Calu3 (cell line): ENCODE data around the gene MPZL2. TPM values are rescaled to one million over a fixed set of nuclear protein-coding genes. Genes with fewer than 3 reads are reported as not detected.

Source experiments
- BruUV-seq: library from RNA; stranded (reverse); fragments of 400-500 nt; replicated peaks from 2 replicates; lab custom pipeline; 2021; lab: Mats Ljungman, UMichigan
- CTCF ChIA-PET: fragments of 300-600 bp; sonication (Branson Sonifier 250); formaldehyde crosslinking; loops from one replicate; lab custom pipeline; 2022; ENCODE audit warnings: antibody characterized with exemption; lab: Charles Lee
- DNase-seq: peaks from one replicate; pipeline ENCODE4 v3.0.0; 2022
- H3K27ac Mint-ChIP-seq: one replicate; pipeline ENCODE4 v1.8.0; 2022; ENCODE audit warnings: mixed read lengths; ENCODE audit not compliant: unreplicated experiment
- H3K27me3 Mint-ChIP-seq: one replicate; pipeline ENCODE4 v1.8.0; 2022; ENCODE audit warnings: mixed read lengths; ENCODE audit not compliant: unreplicated experiment
- H3K36me3 Mint-ChIP-seq: one replicate; pipeline ENCODE4 v1.8.0; 2022; ENCODE audit warnings: mild to moderate bottlenecking, moderate library complexity, mixed read lengths; ENCODE audit not compliant: insufficient read depth, unreplicated experiment
- H3K4me1 Mint-ChIP-seq: one replicate; pipeline ENCODE4 v1.8.0; 2022; ENCODE audit warnings: mild to moderate bottlenecking, low read depth, mixed read lengths; ENCODE audit not compliant: unreplicated experiment
- H3K4me3 Mint-ChIP-seq: one replicate; pipeline ENCODE4 v1.8.0; 2022; ENCODE audit warnings: mild to moderate bottlenecking, low read depth, moderate library complexity, mixed read lengths; ENCODE audit not compliant: unreplicated experiment
- H3K9me3 Mint-ChIP-seq: one replicate; pipeline ENCODE4 v1.8.0; 2022; ENCODE audit warnings: low read depth, mixed read lengths; ENCODE audit not compliant: unreplicated experiment
- CTCF ChIP-seq: fragments of 200-600 bp; IDR thresholded peaks from one replicate; pipeline ENCODE4 v1.8.0; 2022; ENCODE audit warnings: antibody characterized with exemption; ENCODE audit not compliant: unreplicated experiment
- intact Hi-C: fragments of 100-400 bp; cut with micrococcal nuclease; formaldehyde crosslinking; loops from one replicate; pipeline ENCODE4 v1.10.0; 2022; ENCODE audit not compliant: unreplicated experiment
- total RNA-seq: library from RNA; stranded (reverse); gene quantifications from 2 replicates; pipeline ENCODE4 v1.2.3, GENCODE V29; 2022

Gene MPZL2
- total RNA-seq, 1 experiment from 2014 or later = 69.6 TPM

GRCh38 chr11:118215262-118215661 lies 48.8 kb downstream of the MPZL2 start:
- Mint-ChIP-seq H3K27me3 (no peaks in the 10 kb centered on the region), H3K27ac (no peak overlapping the region), H3K36me3 (peaks cover 4% of the 10 kb centered on the region), H3K9me3 (no peaks in the 10 kb centered on the region), H3K4me3 (no peak overlapping the region), H3K4me1 (peaks cover 33% of the 10 kb centered on the region)
- no peak for TF ChIP-seq CTCF
- intact Hi-C loops = no loop called here
- no peak for DNase-seq
- BruUV-seq = no TSS peak
- CTCF ChIA-PET = interaction anchor here (0.7 kb wide), 1 partner anchor 905 kb away, joined by 3 read pairs; no protein-coding TSS in a partner anchor

GRCh38 chr11:118214210-118214914 lies 49.7 kb downstream of the MPZL2 start:
- peaks cover under 1% of the 10 kb centered on the region for H3K36me3 Mint-ChIP-seq
- no peaks in the 10 kb centered on the region for H3K27me3 Mint-ChIP-seq
- no peak overlapping the region for H3K27ac Mint-ChIP-seq
- no TSS peak for BruUV-seq
- no peaks in the 10 kb centered on the region for H3K9me3 Mint-ChIP-seq
- CTCF ChIA-PET = interaction anchor here (0.5 to 1.3 kb wide), 2 partner anchors 12 to 151 kb away, joined by 3 to 5 read pairs; no protein-coding TSS in a partner anchor
- TF ChIP-seq CTCF = no peak
- no peak for DNase-seq
- intact Hi-C loops = no loop called here
- H3K4me1 Mint-ChIP-seq = peaks cover 26% of the 10 kb centered on the region
- no peak overlapping the region for H3K4me3 Mint-ChIP-seq

- CTCF ChIA-PET = interaction anchor here (0.5 to 1.3 kb wide), 2 partner anchors 11 to 152 kb away, joined by 3 to 5 read pairs; no protein-coding TSS in a partner anchor
- no peak for DNase-seq
- intact Hi-C loops = no loop called here
- no peaks in the 10 kb centered on the region for H3K27me3 Mint-ChIP-seq
- no peak overlapping the region for H3K4me3 Mint-ChIP-seq
- no peak overlapping the region for H3K27ac Mint-ChIP-seq
- no peaks in the 10 kb centered on the region for H3K36me3 Mint-ChIP-seq
- no peaks in the 10 kb centered on the region for H3K9me3 Mint-ChIP-seq
- peaks cover 24% of the 10 kb centered on the region for H3K4me1 Mint-ChIP-seq
- BruUV-seq = no TSS peak
- no peak for TF ChIP-seq CTCF
Observed at GRCh38 chr11:118213781-118214180, 50.3 kb downstream of the MPZL2 start.

- no peaks in the 10 kb centered on the region for H3K36me3 Mint-ChIP-seq
- intact Hi-C loops = no loop called here
- no peaks in the 10 kb centered on the region for H3K27me3 Mint-ChIP-seq
- peaks cover 24% of the 10 kb centered on the region for H3K4me1 Mint-ChIP-seq
- no peaks in the 10 kb centered on the region for H3K9me3 Mint-ChIP-seq
- no peak for DNase-seq
- no peak overlapping the region for H3K4me3 Mint-ChIP-seq
- no TSS peak for BruUV-seq
- CTCF ChIA-PET = no interaction called here
- H3K27ac Mint-ChIP-seq = no peak overlapping the region
- TF ChIP-seq CTCF = no peak
Observed at GRCh38 chr11:118213201-118213600, 50.9 kb downstream of the MPZL2 start.
